ENCODE data around the gene ZBTB7C.

DNA sequence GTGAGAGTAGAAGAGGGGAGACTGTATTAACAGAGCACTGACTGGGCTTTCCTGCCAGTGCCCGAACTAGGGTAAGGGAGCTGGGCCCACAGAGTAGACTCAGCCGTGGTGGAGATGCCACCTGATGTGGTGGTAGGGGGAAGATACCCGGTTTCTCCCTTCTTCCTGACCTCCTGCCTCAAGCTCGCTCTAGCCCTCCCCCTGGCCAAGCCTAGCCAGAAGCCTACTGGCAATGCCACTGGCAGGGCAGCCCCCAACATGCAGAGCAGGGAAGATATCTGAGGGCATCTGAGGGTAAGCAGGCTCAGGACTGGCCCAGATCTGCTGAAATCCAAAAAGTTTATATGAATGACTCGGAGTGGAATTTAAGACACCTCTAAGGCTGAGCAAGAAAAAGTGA, 316.1 kb downstream of the ZBTB7C start:
- TF ChIP-seq, protein P1, sequence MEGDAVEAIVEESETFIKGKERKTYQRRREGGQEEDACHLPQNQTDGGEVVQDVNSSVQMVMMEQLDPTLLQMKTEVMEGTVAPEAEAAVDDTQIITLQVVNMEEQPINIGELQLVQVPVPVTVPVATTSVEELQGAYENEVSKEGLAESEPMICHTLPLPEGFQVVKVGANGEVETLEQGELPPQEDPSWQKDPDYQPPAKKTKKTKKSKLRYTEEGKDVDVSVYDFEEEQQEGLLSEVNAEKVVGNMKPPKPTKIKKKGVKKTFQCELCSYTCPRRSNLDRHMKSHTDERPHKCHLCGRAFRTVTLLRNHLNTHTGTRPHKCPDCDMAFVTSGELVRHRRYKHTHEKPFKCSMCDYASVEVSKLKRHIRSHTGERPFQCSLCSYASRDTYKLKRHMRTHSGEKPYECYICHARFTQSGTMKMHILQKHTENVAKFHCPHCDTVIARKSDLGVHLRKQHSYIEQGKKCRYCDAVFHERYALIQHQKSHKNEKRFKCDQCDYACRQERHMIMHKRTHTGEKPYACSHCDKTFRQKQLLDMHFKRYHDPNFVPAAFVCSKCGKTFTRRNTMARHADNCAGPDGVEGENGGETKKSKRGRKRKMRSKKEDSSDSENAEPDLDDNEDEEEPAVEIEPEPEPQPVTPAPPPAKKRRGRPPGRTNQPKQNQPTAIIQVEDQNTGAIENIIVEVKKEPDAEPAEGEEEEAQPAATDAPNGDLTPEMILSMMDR (conservative IDR thresholded peaks at IDR 0.05; ENCODE audit: low read depth, low read length) = no peak
- TF ChIP-seq EZH2 (IDR thresholded peaks at IDR 0.05; ENCODE audit: borderline replicate concordance, low read depth, low read length, poor library complexity, severe bottlenecking) = no peak
